ENCODE results near the gene COL18A1. TPM values are rescaled to one million over a fixed set of nuclear protein-coding genes. Genes with fewer than 3 reads are reported as not detected.

Gene COL18A1
- total RNA-seq, 1 experiment from 2014 or later: 3.4 TPM

DNA sequence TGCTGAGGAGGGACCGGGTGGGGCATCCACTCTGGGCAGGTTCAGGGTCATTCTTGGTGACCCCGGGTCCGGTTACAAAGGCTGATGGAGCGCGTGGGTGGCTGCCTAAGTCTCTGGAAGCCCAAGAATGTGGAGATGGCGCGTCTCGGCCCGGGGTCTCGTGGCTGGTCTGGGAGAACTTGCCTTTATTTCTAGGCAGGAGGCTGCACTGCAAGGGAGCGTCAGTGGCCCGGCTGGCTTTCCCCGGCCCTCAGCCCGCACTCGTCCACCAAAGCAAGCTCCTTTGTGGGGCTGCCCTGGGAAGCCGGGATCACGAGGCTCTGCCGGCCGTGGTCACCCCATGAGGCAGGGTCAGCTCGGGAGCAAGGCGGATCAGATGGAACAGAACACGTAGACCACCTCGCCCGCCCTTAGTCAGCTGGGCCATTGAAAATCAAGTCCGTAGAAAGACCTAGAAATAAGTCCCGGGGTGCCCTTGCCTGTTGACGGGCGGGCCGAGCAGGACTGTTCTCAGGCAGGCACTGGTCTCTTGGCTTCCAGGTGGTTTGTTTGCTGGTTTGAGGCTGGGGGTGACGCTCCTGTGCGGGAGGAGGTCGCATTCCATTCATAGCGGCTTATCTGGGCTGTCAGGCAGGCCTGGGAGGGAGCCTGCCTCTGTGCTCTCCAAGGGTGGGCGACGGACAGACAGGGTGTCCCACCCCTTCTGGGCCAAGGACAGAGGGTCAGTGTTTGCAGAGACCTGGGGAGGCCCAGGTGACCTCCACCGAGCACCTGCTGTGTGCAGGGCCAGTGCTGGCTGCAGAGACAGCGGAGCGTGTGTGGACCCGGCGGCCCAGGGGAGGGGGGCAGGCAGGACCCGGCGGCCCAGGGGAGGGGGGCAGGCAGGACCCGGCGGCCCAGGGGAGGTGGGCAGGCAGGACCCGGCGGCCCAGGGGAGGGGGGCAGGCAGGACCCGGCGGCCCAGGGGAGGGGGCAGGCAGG is 25.8 kb downstream of the COL18A1 start:
- CTCF ChIA-PET: no interaction called here
- no TSS peak for BruUV-seq (replicated peaks)
- H3K27me3 Mint-ChIP-seq (ENCODE audit: insufficient read depth, unreplicated experiment): no peaks in the 10 kb centered on the region
- DNase-seq (ENCODE audit: unreplicated experiment): no peak
- no peak overlapping the region for H3K27ac Mint-ChIP-seq (ENCODE audit: low read depth, unreplicated experiment)
- H3K36me3 Mint-ChIP-seq (ENCODE audit: insufficient read depth, unreplicated experiment): no peaks in the 10 kb centered on the region
- H3K9me3 Mint-ChIP-seq (ENCODE audit: unreplicated experiment): no peaks in the 10 kb centered on the region
- H3K4me3 Mint-ChIP-seq (ENCODE audit: unreplicated experiment): no peak overlapping the region
- POLR2A ChIA-PET: no interaction called here
- intact Hi-C loops (cut with micrococcal nuclease): no loop called here
- H3K4me1 Mint-ChIP-seq (ENCODE audit: insufficient read depth, unreplicated experiment): peaks cover 8% of the 10 kb centered on the region
- TF ChIP-seq, protein P1, sequence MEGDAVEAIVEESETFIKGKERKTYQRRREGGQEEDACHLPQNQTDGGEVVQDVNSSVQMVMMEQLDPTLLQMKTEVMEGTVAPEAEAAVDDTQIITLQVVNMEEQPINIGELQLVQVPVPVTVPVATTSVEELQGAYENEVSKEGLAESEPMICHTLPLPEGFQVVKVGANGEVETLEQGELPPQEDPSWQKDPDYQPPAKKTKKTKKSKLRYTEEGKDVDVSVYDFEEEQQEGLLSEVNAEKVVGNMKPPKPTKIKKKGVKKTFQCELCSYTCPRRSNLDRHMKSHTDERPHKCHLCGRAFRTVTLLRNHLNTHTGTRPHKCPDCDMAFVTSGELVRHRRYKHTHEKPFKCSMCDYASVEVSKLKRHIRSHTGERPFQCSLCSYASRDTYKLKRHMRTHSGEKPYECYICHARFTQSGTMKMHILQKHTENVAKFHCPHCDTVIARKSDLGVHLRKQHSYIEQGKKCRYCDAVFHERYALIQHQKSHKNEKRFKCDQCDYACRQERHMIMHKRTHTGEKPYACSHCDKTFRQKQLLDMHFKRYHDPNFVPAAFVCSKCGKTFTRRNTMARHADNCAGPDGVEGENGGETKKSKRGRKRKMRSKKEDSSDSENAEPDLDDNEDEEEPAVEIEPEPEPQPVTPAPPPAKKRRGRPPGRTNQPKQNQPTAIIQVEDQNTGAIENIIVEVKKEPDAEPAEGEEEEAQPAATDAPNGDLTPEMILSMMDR (IDR thresholded peaks at IDR 0.05; ENCODE audit: unreplicated experiment): no peak

DNA sequence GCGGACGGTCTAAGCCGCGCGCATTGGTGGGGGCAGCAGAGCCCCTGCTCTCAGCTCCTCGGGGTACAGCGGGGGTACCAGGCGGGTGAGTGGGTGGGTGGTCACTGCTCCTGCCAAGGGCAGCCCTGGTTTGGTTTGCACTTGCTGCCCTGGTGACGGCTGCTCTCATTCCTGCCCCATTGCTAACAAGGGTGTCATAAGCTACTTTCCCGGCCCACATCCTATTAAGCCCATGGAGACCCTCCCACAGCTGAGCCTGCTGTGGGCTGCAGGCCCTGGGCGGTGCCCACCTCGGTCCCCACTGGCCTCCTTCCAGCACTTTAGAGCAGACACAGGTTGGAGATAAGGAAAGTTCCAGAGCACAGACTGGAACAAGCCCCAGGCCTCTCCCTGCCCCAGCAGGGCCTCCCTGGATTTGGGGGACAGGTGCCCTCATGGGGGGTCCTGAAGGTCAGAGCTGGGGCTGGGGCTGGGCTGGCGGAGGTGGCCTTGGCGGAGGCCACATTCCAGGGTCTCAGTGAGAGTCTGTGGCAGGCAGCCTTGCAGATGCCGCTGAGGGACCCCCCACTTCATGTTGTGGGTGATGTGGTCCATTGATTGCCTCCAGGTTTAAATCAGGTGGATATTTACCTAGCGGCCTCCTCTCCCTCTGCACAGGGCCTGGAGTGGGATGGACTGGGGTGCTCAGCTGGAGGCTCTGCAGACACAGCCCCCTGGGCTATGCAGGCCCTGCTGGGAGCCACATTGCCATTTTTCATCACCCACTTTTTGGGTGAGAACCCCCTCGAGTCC is 27.0 kb downstream of the COL18A1 start:
- ChIA-PET CTCF (interaction anchor here (0.7 kb wide), 1 partner anchor 289 kb away, joined by 3 read pairs; no protein-coding TSS in a partner anchor), POLR2A (no interaction called here)
- DNase-seq (ENCODE audit: unreplicated experiment): no peak
- no peaks in the 10 kb centered on the region for H3K36me3 Mint-ChIP-seq (ENCODE audit: insufficient read depth, unreplicated experiment)
- peaks cover 8% of the 10 kb centered on the region for H3K4me1 Mint-ChIP-seq (ENCODE audit: insufficient read depth, unreplicated experiment)
- BruUV-seq (replicated peaks): no TSS peak
- TF ChIP-seq, protein P1 (IDR thresholded peaks at IDR 0.05; ENCODE audit: unreplicated experiment): no peak
- no peaks in the 10 kb centered on the region for H3K9me3 Mint-ChIP-seq (ENCODE audit: unreplicated experiment)
- no peak overlapping the region for H3K4me3 Mint-ChIP-seq (ENCODE audit: unreplicated experiment)
- intact Hi-C loops (cut with micrococcal nuclease): no loop called here
- H3K27me3 Mint-ChIP-seq (ENCODE audit: insufficient read depth, unreplicated experiment): no peaks in the 10 kb centered on the region
- no peak overlapping the region for H3K27ac Mint-ChIP-seq (ENCODE audit: low read depth, unreplicated experiment)

DNA sequence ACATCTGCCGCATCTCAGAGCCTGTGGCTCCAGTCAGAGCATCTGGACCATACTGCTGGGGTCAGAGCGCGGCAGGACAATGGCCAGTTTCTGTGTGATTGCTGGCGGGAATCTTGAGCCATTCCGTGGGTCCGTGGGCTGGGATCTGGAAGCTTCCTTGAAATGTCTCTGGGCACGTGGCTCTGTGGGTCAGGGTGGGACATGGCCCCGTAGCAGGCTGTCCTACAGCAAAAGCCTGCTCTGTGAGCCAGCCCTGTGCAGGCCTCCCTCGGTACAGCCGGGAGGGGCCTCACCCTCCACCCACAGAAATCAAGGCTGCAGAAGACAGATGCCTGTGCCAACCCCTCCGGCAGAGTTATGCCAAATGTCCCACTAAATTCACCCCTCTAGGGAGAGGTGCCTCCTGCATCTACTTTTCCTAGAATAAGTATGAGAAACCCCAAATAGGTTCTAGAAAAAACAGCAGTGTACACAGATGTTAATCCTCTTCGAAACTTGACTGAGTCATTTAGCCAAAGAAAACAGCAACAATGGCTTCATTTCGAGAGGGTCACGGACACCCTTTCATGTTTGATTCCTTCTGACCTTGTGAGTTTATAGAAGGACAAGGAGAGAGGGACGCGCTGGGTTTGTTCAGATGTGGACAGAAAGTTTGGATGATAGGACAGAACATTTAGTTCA is 27.8 kb downstream of the COL18A1 start:
- DNase-seq (ENCODE audit: unreplicated experiment): peak; percentile 14
- Mint-ChIP-seq H3K27me3 (ENCODE audit: insufficient read depth, unreplicated experiment) (no peaks in the 10 kb centered on the region), H3K4me3 (ENCODE audit: unreplicated experiment) (no peak overlapping the region), H3K9me3 (ENCODE audit: unreplicated experiment) (no peaks in the 10 kb centered on the region), H3K4me1 (ENCODE audit: insufficient read depth, unreplicated experiment) (peaks cover 4% of the 10 kb centered on the region), H3K36me3 (ENCODE audit: insufficient read depth, unreplicated experiment) (no peaks in the 10 kb centered on the region), H3K27ac (ENCODE audit: low read depth, unreplicated experiment) (no peak overlapping the region)
- intact Hi-C loops (cut with micrococcal nuclease): no loop called here
- POLR2A ChIA-PET: no interaction called here
- TF ChIP-seq, protein P1 (IDR thresholded peaks at IDR 0.05; ENCODE audit: unreplicated experiment): no peak
- BruUV-seq (replicated peaks): no TSS peak
- CTCF ChIA-PET: interaction anchor here (0.7 to 1.0 kb wide), 2 partner anchors 31 to 292 kb away, joined by 3 to 4 read pairs; no protein-coding TSS in a partner anchor

Measured in MCF 10A (cell line).